HepG2 (cell line): Measurements from ENCODE around the gene JPT1. TPM values are rescaled to one million over a fixed set of nuclear protein-coding genes. Genes with fewer than 3 reads are reported as not detected.

Source experiments
- CSRNP1 ChIP-seq: sonication (generic); formaldehyde crosslinking; IDR thresholded peaks from 2 replicates; pipeline ENCODE4 v1.8.1; 2023; ENCODE audit warnings: mild to moderate bottlenecking, missing genetic modification reagents
- DZIP1 ChIP-seq: sonication (generic); formaldehyde crosslinking; IDR thresholded peaks from 2 replicates; pipeline ENCODE4 v1.5.0; 2020; ENCODE audit warnings: mild to moderate bottlenecking, missing genetic modification reagents
- KLF9 ChIP-seq: IDR thresholded peaks from 2 replicates; pipeline ENCODE4 v1.6.1; 2016; ENCODE audit warnings: low read depth
- KMT2B ChIP-seq: IDR thresholded peaks from 2 replicates; pipeline ENCODE4 v1.6.1; 2016; ENCODE audit warnings: missing genetic modification reagents, missing compliant biosample characterization
- NCOA2 ChIP-seq: sonication (generic); formaldehyde crosslinking; IDR thresholded peaks from 2 replicates; pipeline ENCODE4 v1.8.0; 2022; ENCODE audit warnings: inconsistent platforms
- NR2F6 ChIP-seq, 2 experiments: IDR thresholded peaks; 2 replicates each; pipeline ENCODE4 v1.6.1; 2016; ENCODE audit warnings: antibody characterized with exemption in 1 of 2, mild to moderate bottlenecking in 1 of 2
- PHF8 ChIP-seq: sonication (generic); formaldehyde crosslinking; IDR thresholded peaks from 2 replicates; pipeline ENCODE4 v1.5.0; 2020; ENCODE audit warnings: missing genetic modification reagents
- POLR2A ChIP-seq, 2 experiments: IDR thresholded peaks; 2 replicates each; pipeline ENCODE4 v1.6.1; 2011; ENCODE audit warnings: low read depth in 2 of 2, low read length in 2 of 2, mild to moderate bottlenecking in 1 of 2, moderate library complexity in 1 of 2; ENCODE audit not compliant: insufficient read depth in 1 of 2
- POLR2G ChIP-seq: fragments of 200-400 bp; formaldehyde crosslinking; IDR thresholded peaks from 2 replicates; pipeline ENCODE4 v1.6.1; 2018; ENCODE audit warnings: mild to moderate bottlenecking, low read depth, low read length, moderate library complexity
- RARA ChIP-seq: IDR thresholded peaks from 2 replicates; pipeline ENCODE4 v1.6.1; 2016; ENCODE audit warnings: missing genetic modification reagents, missing compliant biosample characterization
- SNAPC2 ChIP-seq: sonication (generic); formaldehyde crosslinking; IDR thresholded peaks from 2 replicates; pipeline ENCODE4 v1.8.1; 2022; ENCODE audit warnings: mild to moderate bottlenecking, missing genetic modification reagents
- SOX5 ChIP-seq: IDR thresholded peaks from 2 replicates; pipeline ENCODE4 v1.6.1; 2016; ENCODE audit warnings: borderline replicate concordance
- SRSF4 ChIP-seq: fragments of 200-400 bp; formaldehyde crosslinking; IDR thresholded peaks from one replicate; pipeline ENCODE4 v1.6.1; 2018; ENCODE audit warnings: mild to moderate bottlenecking, low read depth, low read length, moderate library complexity; ENCODE audit not compliant: poor library complexity, severe bottlenecking
- ZFP36L2 ChIP-seq: sonication (generic); formaldehyde crosslinking; IDR thresholded peaks from 2 replicates; pipeline ENCODE4 v1.4.0; 2020; ENCODE audit warnings: missing genetic modification reagents
- ZNF160 ChIP-seq: sonication (generic); formaldehyde crosslinking; IDR thresholded peaks from 2 replicates; pipeline ENCODE4 v1.8.0; 2022; ENCODE audit warnings: mild to moderate bottlenecking, inconsistent platforms, missing genetic modification reagents
- ZNF18 ChIP-seq: sonication (generic); formaldehyde crosslinking; IDR thresholded peaks from 2 replicates; pipeline ENCODE4 v1.8.0; 2022; ENCODE audit warnings: mild to moderate bottlenecking, missing genetic modification reagents; ENCODE audit not compliant: insufficient replicate concordance
- ZNF3 ChIP-seq: IDR thresholded peaks from 2 replicates; pipeline ENCODE4 v1.7.0; 2017; ENCODE audit warnings: inconsistent platforms
- ZNF333 ChIP-seq: sonication (generic); formaldehyde crosslinking; IDR thresholded peaks from 2 replicates; pipeline ENCODE4 v1.4.0; 2020; ENCODE audit warnings: mild to moderate bottlenecking, missing genetic modification reagents, borderline replicate concordance
- ZNF33A ChIP-seq: sonication (generic); formaldehyde crosslinking; IDR thresholded peaks from 2 replicates; pipeline ENCODE4 v1.5.1; 2020; ENCODE audit warnings: missing genetic modification reagents, mild to moderate bottlenecking, moderate library complexity, borderline replicate concordance
- ZNF749 ChIP-seq: sonication (generic); formaldehyde crosslinking; IDR thresholded peaks from 2 replicates; pipeline ENCODE4 v1.8.0; 2022; ENCODE audit warnings: mild to moderate bottlenecking, missing genetic modification reagents, moderate library complexity, borderline replicate concordance
- ZNF780A ChIP-seq: sonication (generic); formaldehyde crosslinking; IDR thresholded peaks from 2 replicates; pipeline ENCODE4 v1.8.0; 2022; ENCODE audit warnings: mild to moderate bottlenecking, missing genetic modification reagents, moderate library complexity
- polyA plus RNA-seq, 8 experiments: library from polyadenylated mRNA; depleted of rRNA in 3 of 8; stranded (reverse) in 7 of 8; unstranded in 1 of 8; fragments of >200 nt; fragmentation: Illumina TruSeq in 4 of 8; extraction: Trizol in 4 of 8; gene quantifications; 2 replicates each; pipeline versions ENCODE4 v1.2.1 to v1.2.3, GENCODE V29; 2011 to 2016; ENCODE audit warnings: low read depth in 4 of 8, missing spikeins in 1 of 8, mixed read lengths in 1 of 8; ENCODE audit not compliant: insufficient read depth in 1 of 8
- total RNA-seq, 5 experiments: library from RNA; depleted of rRNA; stranded (reverse); fragments of >200 nt; fragmentation: Illumina TruSeq; extraction: Trizol; gene quantifications; 2 replicates each; pipeline ENCODE4 v1.2.3, GENCODE V29; 2016; ENCODE audit warnings: low read depth in 1 of 5

JPT1 gene
- total and polyA plus RNA-seq, 2 of the 13 experiments (the other 11 are each of a cell fraction or from before 2014, with no cell fraction given), result 43.3 to 256 TPM

- TF ChIP-seq ZNF780A (CRISPR knock-in tag), result 0 out of 2 replicates have a peak, but pooled peaks have one; percentile 20
- TF ChIP-seq KMT2B (CRISPR knock-in tag), result peak; percentile 85
- TF ChIP-seq RARA (CRISPR knock-in tag), result 0 out of 2 replicates have a peak, but pooled peaks have one; percentile 19
- TF ChIP-seq SOX5 (CRISPR knock-in tag), result peak; percentile 62; the same call in 1 of the 2 replicates
- no peak for TF ChIP-seq SRSF4
- peak; percentile 95 for TF ChIP-seq ZNF160 (CRISPR knock-in tag)
- 0 out of 2 replicates have a peak, but pooled peaks have one; percentile 36 for TF ChIP-seq KLF9 (CRISPR knock-in tag)
- peak; percentile 95 for TF ChIP-seq PHF8 (CRISPR knock-in tag)
- no peak for TF ChIP-seq ZNF3 (CRISPR knock-in tag)
- TF ChIP-seq DZIP1 (CRISPR knock-in tag), result peak; percentile 86
- peak; percentile 75 for TF ChIP-seq SNAPC2 (CRISPR knock-in tag)
- TF ChIP-seq POLR2A (IDR thresholded peaks at IDR 0.05; ENCODE audit: insufficient read depth in 1 of 2, low read depth in 2 of 2, low read length in 2 of 2), result peak; percentile 100
- TF ChIP-seq NCOA2 (CRISPR knock-in tag), result peak; percentile 58
- TF ChIP-seq POLR2G, result peak; percentile 100
- peak; percentile 76 for TF ChIP-seq ZNF333 (CRISPR knock-in tag)
- TF ChIP-seq ZNF33A, result no peak
- no peak for TF ChIP-seq ZFP36L2 (CRISPR knock-in tag)
- TF ChIP-seq ZNF18, result peak; percentile 77
- TF ChIP-seq NR2F6 (IDR thresholded peaks at IDR 0.05), result no peak; the same call in 1 of the 2 replicates
- peak; percentile 54; the same call in 1 of the 2 replicates for TF ChIP-seq NR2F6 (CRISPR knock-in tag; IDR thresholded peaks at IDR 0.05)
- TF ChIP-seq CSRNP1 (CRISPR knock-in tag), result peak; percentile 97
- TF ChIP-seq ZNF749 (CRISPR knock-in tag), result peak; percentile 82
These were observed at the start of gene JPT1 (continued) for GRCh38 chr17:75154195-75155106.
